A549 (cell line): ENCODE data around the gene DOC2B.

ENCODE experiments used
- BHLHE40 ChIP-seq: IDR thresholded peaks from 2 replicates; pipeline ENCODE4 v1.6.1; 2012; ENCODE audit warnings: low read depth, low read length, inconsistent platforms
- CTCF ChIP-seq: fragments of >200 bp; sonication (Bioruptor Twin); formaldehyde crosslinking; IDR thresholded peaks from 3 replicates; pipeline ENCODE4 v1.5.1; 2016
- FOSL2 ChIP-seq, 2 experiments: fragments of 450-650 bp in 1 of 2; fragments of >200 bp in 1 of 2; sonication (Bioruptor Twin) in 1 of 2; formaldehyde crosslinking; IDR thresholded peaks; 2 replicates each; pipeline versions ENCODE4 v1.5.0 to v1.6.1; 2016 to 2020; ENCODE audit warnings: mild to moderate bottlenecking in 1 of 2, moderate library complexity in 1 of 2
- MAX ChIP-seq: IDR thresholded peaks from 2 replicates; pipeline ENCODE4 v1.6.1; 2012
- POLR2A ChIP-seq: IDR thresholded peaks from 2 replicates; pipeline ENCODE4 v1.6.1; 2012; ENCODE audit warnings: mild to moderate bottlenecking, low read length
- RAD21 ChIP-seq, 2 experiments: fragments of >200 bp in 1 of 2; sonication (Bioruptor Twin) in 1 of 2; formaldehyde crosslinking in 1 of 2; IDR thresholded peaks in 1 of 2; conservative IDR thresholded peaks in 1 of 2; 2 replicates in 1 of 2; 3 replicates in 1 of 2; pipeline ENCODE4 v1.6.1; 2012 to 2018; ENCODE audit warnings: inconsistent platforms in 1 of 2
- SMC3 ChIP-seq: fragments of >200 bp; sonication (Bioruptor Twin); formaldehyde crosslinking; IDR thresholded peaks from 3 replicates; pipeline ENCODE4 v1.6.1; 2018; ENCODE audit warnings: inconsistent platforms
- TF ChIP-seq, protein P1 (sequence below): fragments of 450-650 bp; IDR thresholded peaks from 2 replicates; pipeline ENCODE4 v1.6.1; 2014; ENCODE audit warnings: antibody characterized with exemption

DNA sequence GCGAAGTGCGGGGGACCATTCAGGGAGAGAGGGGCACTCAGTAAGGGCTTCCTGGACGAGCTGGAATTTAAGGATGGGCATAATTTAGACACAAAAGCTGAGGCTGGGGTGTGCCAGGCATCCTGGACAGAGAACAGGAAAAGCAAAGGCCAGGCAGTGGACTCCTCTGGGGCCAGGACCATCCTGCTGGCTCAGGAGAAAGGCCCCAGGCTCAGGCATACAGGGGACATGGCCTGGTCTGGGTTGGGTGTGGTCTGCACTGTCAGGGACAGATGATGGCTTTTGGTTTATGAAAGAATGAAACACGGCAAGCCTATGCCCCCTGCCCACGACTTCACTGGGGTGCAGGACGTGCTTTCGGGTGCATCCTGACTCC, 48.9 kb upstream of the DOC2B start:
- TF ChIP-seq CTCF: no peak
- TF ChIP-seq RAD21 (conservative IDR thresholded peaks at IDR 0.05 in 1 of 2, IDR thresholded peaks at IDR 0.05 in 1 of 2): no peak
- no peak for TF ChIP-seq POLR2A
- TF ChIP-seq MAX: no peak
- no peak for TF ChIP-seq SMC3
- TF ChIP-seq BHLHE40: no peak
- TF ChIP-seq, protein P1, sequence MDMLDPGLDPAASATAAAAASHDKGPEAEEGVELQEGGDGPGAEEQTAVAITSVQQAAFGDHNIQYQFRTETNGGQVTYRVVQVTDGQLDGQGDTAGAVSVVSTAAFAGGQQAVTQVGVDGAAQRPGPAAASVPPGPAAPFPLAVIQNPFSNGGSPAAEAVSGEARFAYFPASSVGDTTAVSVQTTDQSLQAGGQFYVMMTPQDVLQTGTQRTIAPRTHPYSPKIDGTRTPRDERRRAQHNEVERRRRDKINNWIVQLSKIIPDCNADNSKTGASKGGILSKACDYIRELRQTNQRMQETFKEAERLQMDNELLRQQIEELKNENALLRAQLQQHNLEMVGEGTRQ: no peak
- no peak for TF ChIP-seq FOSL2 (IDR thresholded peaks at IDR 0.05)
- no peak for TF ChIP-seq FOSL2 (CRISPR knock-in tag; IDR thresholded peaks at IDR 0.05)
